Endothelial cell of umbilical vein (primary cell): ENCODE measurements around the gene SGK2. TPM values are rescaled to one million over a fixed set of nuclear protein-coding genes. Genes with fewer than 3 reads are reported as not detected.

ENCODE experiments used
- BruUV-seq: library from RNA; stranded (reverse); fragments of 400-500 nt; replicated peaks from 2 replicates; lab custom pipeline; 2021; lab: Mats Ljungman, UMichigan
- CTCF ChIA-PET: fragments of 300-600, 350-600 bp; sonication (Branson Sonifier 250); formaldehyde crosslinking; loops from one replicate; lab custom pipeline; 2021; ENCODE audit warnings: antibody characterized with exemption, inconsistent platforms; lab: Charles Lee
- POLR2A ChIA-PET: fragments of 300-600, 350-600 bp; sonication (Branson Sonifier 250); formaldehyde crosslinking; loops from one replicate; lab custom pipeline; 2021; ENCODE audit warnings: antibody characterized with exemption, inconsistent platforms; lab: Charles Lee
- DNase-seq: peaks from one replicate; pipeline ENCODE4 v3.0.0-alpha.2; 2011; ENCODE audit warnings: low read depth, low spot score
- FAIRE-seq: peaks from 2 replicates; lab custom pipeline; 2011; peaks lifted over from hg19 to GRCh38; lab: Jason Lieb, UNC
- H2AFZ ChIP-seq: 2 replicates; pipeline ENCODE4 v1.6.0; 2012; ENCODE audit warnings: low read depth, low read length, control low read depth, inconsistent platforms
- H3K27ac ChIP-seq: 2 replicates; pipeline ENCODE4 v1.5.1; 2011; ENCODE audit warnings: low read depth, mild to moderate bottlenecking, control low read depth, low read length, moderate library complexity; ENCODE audit not compliant: insufficient read depth
- H3K27me3 ChIP-seq, 2 experiments: 2 replicates each; pipeline versions ENCODE4 v1.6.0 to v1.6.1; 2011; ENCODE audit warnings: low read length in 2 of 2, mixed read lengths in 1 of 2; ENCODE audit not compliant: control insufficient read depth in 2 of 2, insufficient read depth in 2 of 2
- H3K36me3 ChIP-seq, 2 experiments: 2 replicates in 1 of 2; 3 replicates in 1 of 2; pipeline ENCODE4 v1.5.1; 2011; ENCODE audit warnings: low read length in 2 of 2, mild to moderate bottlenecking in 1 of 2, moderate library complexity in 1 of 2; ENCODE audit not compliant: control insufficient read depth in 2 of 2, insufficient read depth in 2 of 2; ENCODE audit errors: extremely low read depth in 1 of 2
- H3K4me1 ChIP-seq: 3 replicates; pipeline ENCODE4 v1.5.1; 2011; ENCODE audit warnings: mild to moderate bottlenecking, low read length; ENCODE audit not compliant: control insufficient read depth, insufficient read depth; ENCODE audit errors: extremely low read depth
- H3K4me2 ChIP-seq: 2 replicates; pipeline ENCODE4 v1.6.1; 2011; ENCODE audit warnings: low read length, control low read depth, mixed read lengths; ENCODE audit not compliant: insufficient read depth
- H3K4me3 ChIP-seq, 3 experiments: fragments of 200-600 bp in 1 of 3; sonication (generic), shearing (Covaris generic) in 1 of 3; replicated peaks in 1 of 3; 2 replicates each; pipeline ENCODE4 v1.5.1; 2011 to 2016; ENCODE audit warnings: control low read depth in 3 of 3, low read length in 3 of 3, mild to moderate bottlenecking in 2 of 3, inconsistent platforms in 1 of 3, low read depth in 1 of 3, moderate library complexity in 1 of 3; ENCODE audit not compliant: insufficient read depth in 1 of 3
- H3K79me2 ChIP-seq: 2 replicates; pipeline ENCODE4 v1.6.0; 2012; ENCODE audit warnings: low read length, inconsistent platforms; ENCODE audit not compliant: control insufficient read depth, insufficient read depth
- H3K9ac ChIP-seq: replicated peaks from 2 replicates; pipeline ENCODE3; 2011; ENCODE audit warnings: low read length, control low read depth; ENCODE audit not compliant: insufficient read depth; ENCODE audit errors: extremely low read depth
- H3K9me1 ChIP-seq: replicated peaks from 3 replicates; pipeline ENCODE4 v1.6.0; 2011; ENCODE audit warnings: mild to moderate bottlenecking, low read length; ENCODE audit not compliant: control insufficient read depth, insufficient read depth; ENCODE audit errors: extremely low read depth
- H3K9me3 ChIP-seq: replicated peaks from 2 replicates; pipeline ENCODE4 v1.5.1; 2012; ENCODE audit warnings: low read length, inconsistent platforms; ENCODE audit not compliant: control insufficient read depth, insufficient read depth
- H4K20me1 ChIP-seq: replicated peaks from 2 replicates; pipeline ENCODE3; 2011; ENCODE audit warnings: mild to moderate bottlenecking, low read length; ENCODE audit not compliant: control insufficient read depth, insufficient read depth; ENCODE audit errors: extremely low read depth
- EZH2 ChIP-seq: IDR thresholded peaks from 2 replicates; pipeline ENCODE4 v1.6.1; 2012; ENCODE audit warnings: borderline replicate concordance, low read depth, mild to moderate bottlenecking, moderate library complexity, low read length, inconsistent platforms; ENCODE audit not compliant: severe bottlenecking
- FOS ChIP-seq: IDR thresholded peaks from 2 replicates; pipeline ENCODE4 v1.6.1; 2011; ENCODE audit warnings: mild to moderate bottlenecking, low read length, moderate library complexity, borderline replicate concordance; ENCODE audit not compliant: insufficient read depth
- GATA2 ChIP-seq: IDR thresholded peaks from 2 replicates; pipeline ENCODE4 v1.7.0; 2011; ENCODE audit warnings: low read depth, mild to moderate bottlenecking, moderate library complexity, mixed read lengths, low read length; ENCODE audit not compliant: insufficient read length, insufficient read depth
- JUN ChIP-seq: IDR thresholded peaks from 2 replicates; pipeline ENCODE4 v1.6.1; 2011; ENCODE audit warnings: borderline replicate concordance, low read depth; ENCODE audit not compliant: insufficient read length, insufficient read depth
- MYC ChIP-seq: IDR thresholded peaks from one replicate; pipeline ENCODE4 v1.6.1; 2011; ENCODE audit warnings: mild to moderate bottlenecking, low read depth, low read length
- POLR2A ChIP-seq: IDR thresholded peaks from 2 replicates; pipeline ENCODE4 v1.6.1; 2012; ENCODE audit warnings: low read depth, mild to moderate bottlenecking, control low read depth, low read length
- POLR2AphosphoS5 ChIP-seq: IDR thresholded peaks from 2 replicates; pipeline ENCODE4 v1.6.1; 2012; ENCODE audit warnings: low read depth, mild to moderate bottlenecking, control low read depth, low read length, moderate library complexity; ENCODE audit not compliant: insufficient read depth
- dilution Hi-C: fragments of 300-500 bp; cut with MboI; formaldehyde crosslinking; loops from one replicate; pipeline ENCODE4 v1.15.0; 2019; ENCODE audit warnings: low sequenced_read_pairs; ENCODE audit not compliant: extremely low pct_ligation_motif_present
- intact Hi-C: fragments of 100-400 bp; cut with micrococcal nuclease; formaldehyde crosslinking; loops from one replicate; pipeline ENCODE4 v1.10.0; 2022
- polyA plus RNA-seq, 4 experiments: library from polyadenylated mRNA; depleted of rRNA in 3 of 4; stranded (reverse) in 3 of 4; unstranded in 1 of 4; fragments of >200 nt; gene quantifications; 2 replicates each; pipeline versions ENCODE4 v1.2.1 to v1.2.3, GENCODE V29; 2011 to 2012; ENCODE audit warnings: missing spikeins in 1 of 4
- total RNA-seq: library from RNA; stranded (reverse); gene quantifications from 2 replicates; pipeline ENCODE4 v1.2.3, GENCODE V29; 2021
- TF ChIP-seq, protein P1 (sequence below): IDR thresholded peaks from 2 replicates; pipeline ENCODE4 v1.6.1; 2011; ENCODE audit not compliant: insufficient read depth, insufficient read length
- TF ChIP-seq, protein P2 (sequence below), 2 donors: IDR thresholded peaks; 1 replicate in 1 of 2; 2 replicates in 1 of 2; pipeline ENCODE4 v1.5.1; 2011; ENCODE audit warnings: low read length in 2 of 2, mild to moderate bottlenecking in 2 of 2, moderate library complexity in 2 of 2, control low read depth in 1 of 2, inconsistent platforms in 1 of 2, low read depth in 1 of 2; ENCODE audit not compliant: insufficient read depth in 1 of 2; ENCODE audit errors: extremely low read depth in 1 of 2

Gene SGK2
- total and polyA plus RNA-seq, 2 donors (not counting 3 experiments of a cell fraction or from before 2014, with no cell fraction given) = 0.21 to 0.27 TPM

DNA sequence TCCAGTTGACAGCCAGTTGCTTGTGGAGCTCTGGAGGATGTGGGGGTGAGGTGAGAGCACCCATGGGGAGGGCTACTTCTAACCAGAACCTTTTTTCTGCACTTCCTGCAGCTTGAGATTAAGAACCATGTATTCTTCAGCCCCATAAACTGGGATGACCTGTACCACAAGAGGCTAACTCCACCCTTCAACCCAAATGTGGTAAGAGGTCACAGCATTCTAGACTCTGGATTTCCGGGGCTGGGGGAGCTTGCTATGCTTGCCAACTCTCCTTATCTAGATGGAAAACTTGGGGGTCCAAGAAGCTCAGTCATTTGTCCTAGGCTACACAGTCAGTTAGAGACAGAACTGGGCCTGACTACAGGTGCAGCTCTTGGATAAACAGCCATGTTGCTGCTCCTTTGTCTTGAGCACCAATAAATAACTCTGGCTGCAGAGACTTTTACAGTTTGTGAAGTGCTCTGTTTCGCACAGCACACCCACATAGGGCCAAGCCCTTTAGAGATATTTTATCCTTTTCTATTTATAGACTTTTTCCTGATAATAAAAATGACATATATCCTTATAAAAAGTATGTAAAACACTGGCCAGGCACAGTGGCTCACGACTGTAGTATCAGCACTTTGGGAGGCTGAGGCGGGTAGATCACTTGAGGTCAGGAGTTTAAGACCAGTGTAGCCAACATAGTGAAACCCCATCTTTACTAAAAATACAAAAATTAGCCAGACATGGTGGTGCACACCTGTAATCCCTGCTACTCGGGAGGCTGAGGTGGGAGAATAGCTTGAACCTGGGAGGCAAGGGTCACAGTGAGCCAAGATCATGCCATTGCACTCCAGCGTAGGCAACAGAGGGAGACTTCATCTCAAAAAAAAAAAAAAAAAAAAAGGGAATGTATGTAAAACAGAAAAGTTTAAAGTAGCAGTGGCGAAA, 21.3 kb downstream of the SGK2 start:
- H3K27ac ChIP-seq = no peak overlapping the region
- H3K27me3 ChIP-seq = peaks cover 0 to 2% of the 10 kb centered on the region in 2 experiments
- H3K4me1 ChIP-seq = no peaks in the 10 kb centered on the region
- no peak for FAIRE-seq
- intact Hi-C loops = no loop called here
- no peak for DNase-seq
- H3K9me3 ChIP-seq = no peaks in the 10 kb centered on the region
- H3K4me2 ChIP-seq = no peak overlapping the region
- dilution Hi-C loops = no loop called here
- TF ChIP-seq, protein P1, sequence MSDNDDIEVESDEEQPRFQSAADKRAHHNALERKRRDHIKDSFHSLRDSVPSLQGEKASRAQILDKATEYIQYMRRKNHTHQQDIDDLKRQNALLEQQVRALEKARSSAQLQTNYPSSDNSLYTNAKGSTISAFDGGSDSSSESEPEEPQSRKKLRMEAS = no peak
- no peak for TF ChIP-seq POLR2A
- no peak for TF ChIP-seq FOS
- TF ChIP-seq, protein P2, sequence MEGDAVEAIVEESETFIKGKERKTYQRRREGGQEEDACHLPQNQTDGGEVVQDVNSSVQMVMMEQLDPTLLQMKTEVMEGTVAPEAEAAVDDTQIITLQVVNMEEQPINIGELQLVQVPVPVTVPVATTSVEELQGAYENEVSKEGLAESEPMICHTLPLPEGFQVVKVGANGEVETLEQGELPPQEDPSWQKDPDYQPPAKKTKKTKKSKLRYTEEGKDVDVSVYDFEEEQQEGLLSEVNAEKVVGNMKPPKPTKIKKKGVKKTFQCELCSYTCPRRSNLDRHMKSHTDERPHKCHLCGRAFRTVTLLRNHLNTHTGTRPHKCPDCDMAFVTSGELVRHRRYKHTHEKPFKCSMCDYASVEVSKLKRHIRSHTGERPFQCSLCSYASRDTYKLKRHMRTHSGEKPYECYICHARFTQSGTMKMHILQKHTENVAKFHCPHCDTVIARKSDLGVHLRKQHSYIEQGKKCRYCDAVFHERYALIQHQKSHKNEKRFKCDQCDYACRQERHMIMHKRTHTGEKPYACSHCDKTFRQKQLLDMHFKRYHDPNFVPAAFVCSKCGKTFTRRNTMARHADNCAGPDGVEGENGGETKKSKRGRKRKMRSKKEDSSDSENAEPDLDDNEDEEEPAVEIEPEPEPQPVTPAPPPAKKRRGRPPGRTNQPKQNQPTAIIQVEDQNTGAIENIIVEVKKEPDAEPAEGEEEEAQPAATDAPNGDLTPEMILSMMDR (IDR thresholded peaks at IDR 0.05; ENCODE audit: extremely low read depth in 1 of 2, insufficient read depth in 1 of 2, low read depth in 1 of 2, low read length in 2 of 2) = no peak
- no peak for TF ChIP-seq EZH2
- TF ChIP-seq GATA2 = no peak
- no peak for TF ChIP-seq MYC
- no peak for TF ChIP-seq POLR2AphosphoS5
- TF ChIP-seq JUN = no peak
- BruUV-seq = no TSS peak
- no peaks in the 10 kb centered on the region for H4K20me1 ChIP-seq
- no peaks in the 10 kb centered on the region for H3K9me1 ChIP-seq
- no peak overlapping the region for H2AFZ ChIP-seq
- H3K36me3 ChIP-seq = no peaks in the 10 kb centered on the region
- H3K4me3 ChIP-seq = no peak overlapping the region
- ChIA-PET CTCF (interaction anchor here (0.6 to 0.7 kb wide), 2 partner anchors 14 to 37 kb away, joined by 3 read pairs; no protein-coding TSS in a partner anchor), POLR2A (no interaction called here)
- H3K79me2 ChIP-seq = no peaks in the 10 kb centered on the region
- no peak overlapping the region for H3K9ac ChIP-seq
